NCI-H524 (cell line): ENCODE results near the gene STK24.
A peak's percentile ranks its signal among the peaks of the same experiment; 100 is the strongest.
"Not testable (repeated sequence)": the region's sequence is repeated elsewhere in the genome, so short reads cannot be mapped to it uniquely, and the experiment has no call there.

Experiments used
- DNase-seq, 2 experiments: peaks; one replicate each; lab custom pipeline; 2025; lab: John Stamatoyannopoulos, UW

STK24 gene

GRCh38 chr13:98582947-98583346 lies 6.0 kb upstream of the STK24 start:
- no peak for DNase-seq

- peak; percentile 93 to 94 for DNase-seq
These were observed 5.2 kb upstream of the STK24 start for GRCh38 chr13:98581971-98582702.

GRCh38 chr13:98581381-98581780 lies 4.5 kb upstream of the STK24 start:
- no peak for DNase-seq

- no peak for DNase-seq
These were observed 3.5 kb upstream of the STK24 start for GRCh38 chr13:98580420-98580819.

GRCh38 chr13:98577836-98578285 lies 954 bp upstream of the STK24 start:
- DNase-seq: no peak

GRCh38 chr13:98576200-98576945 lies 534 bp downstream of the STK24 start:
- DNase-seq: peak in 1 of 2 experiments; percentile 34

GRCh38 chr13:98575904-98576199 lies 1.1 kb downstream of the STK24 start:
- no peak for DNase-seq

GRCh38 chr13:98575009-98575903 lies 1.7 kb downstream of the STK24 start:
- peak in 1 of 2 experiments; percentile 25 for DNase-seq

GRCh38 chr13:98571955-98572662 lies 4.8 kb downstream of the STK24 start:
- DNase-seq: peak; percentile 80 to 92

GRCh38 chr13:98570929-98571372 lies 6.0 kb downstream of the STK24 start:
- DNase-seq: no peak

- DNase-seq: not testable (repeated sequence)
These were observed 7.2 kb downstream of the STK24 start for GRCh38 chr13:98569494-98570367.

- DNase-seq: no peak
These were observed 8.0 kb downstream of the STK24 start for GRCh38 chr13:98568918-98569317.

GRCh38 chr13:98567140-98567539 lies 9.8 kb downstream of the STK24 start:
- no peak for DNase-seq

GRCh38 chr13:98565726-98566565 lies 11.0 kb downstream of the STK24 start:
- no peak for DNase-seq

GRCh38 chr13:98564204-98564603 lies 12.7 kb downstream of the STK24 start:
- no peak for DNase-seq

GRCh38 chr13:98563071-98563470 lies 13.8 kb downstream of the STK24 start:
- DNase-seq: no peak

GRCh38 chr13:98559169-98559568 lies 17.7 kb downstream of the STK24 start:
- DNase-seq: no peak

- DNase-seq: peak; percentile 30 to 76
These were observed 18.7 kb downstream of the STK24 start for GRCh38 chr13:98557937-98558792.
